DND-41 (cell line): Measurements from ENCODE around the gene SNAPC2.
A peak's percentile ranks its signal among the peaks of the same experiment; 100 is the strongest.

Source experiments
- ATAC-seq: fragments of 200-7000 bp; cut with Tn5 transposase; 3 replicates; pipeline ENCODE4 v1.9.1; 2021; ENCODE audit warnings: low read depth; ENCODE audit not compliant: insufficient read depth
- DNase-seq: peaks from one replicate; pipeline ENCODE4 v3.0.0-alpha.2; 2020
- H2AFZ ChIP-seq: 2 replicates; pipeline ENCODE4 v1.6.0; 2012; ENCODE audit warnings: low read depth, low read length
- H3K27ac ChIP-seq: 2 replicates; pipeline ENCODE4 v1.5.1; 2012; ENCODE audit warnings: low read length, inconsistent platforms
- H3K27me3 ChIP-seq: fragments of 200-600 bp; sonication (generic); 2 replicates; pipeline ENCODE4 v1.6.0; 2012; ENCODE audit warnings: low read length, mild to moderate bottlenecking, inconsistent platforms; ENCODE audit not compliant: insufficient read depth, poor library complexity
- H3K36me3 ChIP-seq: 2 replicates; pipeline ENCODE4 v1.5.1; 2012; ENCODE audit warnings: low read length, inconsistent platforms; ENCODE audit not compliant: insufficient read depth
- H3K4me1 ChIP-seq: 2 replicates; pipeline ENCODE4 v1.5.1; 2012; ENCODE audit warnings: mild to moderate bottlenecking, low read length; ENCODE audit not compliant: insufficient read depth
- H3K4me2 ChIP-seq: 2 replicates; pipeline ENCODE4 v1.6.0; 2012; ENCODE audit warnings: mild to moderate bottlenecking, moderate library complexity, low read length, inconsistent platforms; ENCODE audit not compliant: insufficient read depth
- H3K4me3 ChIP-seq, 2 experiments: fragments of 200-600 bp in 1 of 2; shearing (Covaris generic) in 1 of 2; 2 replicates each; pipeline ENCODE4 v1.5.1; 2012 to 2016; ENCODE audit warnings: inconsistent platforms in 2 of 2, low read length in 2 of 2, mild to moderate bottlenecking in 2 of 2, low read depth in 1 of 2, moderate library complexity in 1 of 2
- H3K79me2 ChIP-seq: 2 replicates; pipeline ENCODE4 v1.6.0; 2012; ENCODE audit warnings: low read length, inconsistent platforms; ENCODE audit not compliant: insufficient read depth
- H3K9ac ChIP-seq: 2 replicates; pipeline ENCODE4 v1.6.0; 2012; ENCODE audit warnings: low read depth, mild to moderate bottlenecking, inconsistent platforms, low read length, moderate library complexity
- H3K9me3 ChIP-seq: 2 replicates; pipeline ENCODE4 v1.5.1; 2012; ENCODE audit warnings: low read length, moderate library complexity, mild to moderate bottlenecking, inconsistent platforms; ENCODE audit not compliant: insufficient read depth, severe bottlenecking
- H4K20me1 ChIP-seq: 2 replicates; pipeline ENCODE4 v1.6.0; 2012; ENCODE audit warnings: low read length; ENCODE audit not compliant: insufficient read depth
- CTCF ChIP-seq: IDR thresholded peaks from 2 replicates; pipeline ENCODE4 v1.5.1; 2012; ENCODE audit warnings: borderline replicate concordance, low read length, moderate library complexity, mild to moderate bottlenecking; ENCODE audit not compliant: poor library complexity, severe bottlenecking; ENCODE audit errors: extremely low read depth
- EZH2 ChIP-seq: IDR thresholded peaks from 3 replicates; pipeline ENCODE4 v1.6.1; 2012; ENCODE audit warnings: borderline replicate concordance, low read depth, mild to moderate bottlenecking, moderate library complexity, low read length, inconsistent platforms; ENCODE audit not compliant: severe bottlenecking

The SNAPC2 gene

GRCh38 chr19:7922836-7923195 lies 2.7 kb downstream of the SNAPC2 start:
- ATAC-seq (no peak), DNase-seq (no peak)
- no peak overlapping the region for H3K27ac ChIP-seq
- H2AFZ ChIP-seq, result no peak overlapping the region
- peaks cover 43% of the 10 kb centered on the region for H4K20me1 ChIP-seq
- no peak overlapping the region for H3K4me2 ChIP-seq
- no peaks in the 10 kb centered on the region for H3K9me3 ChIP-seq
- peaks cover 9% of the 10 kb centered on the region for H3K79me2 ChIP-seq
- TF ChIP-seq EZH2, result no peak
- H3K27me3 ChIP-seq, result no peaks in the 10 kb centered on the region
- H3K36me3 ChIP-seq, result peaks cover 33% of the 10 kb centered on the region
- H3K9ac ChIP-seq, result no peak overlapping the region
- H3K4me1 ChIP-seq, result peaks cover 50% of the 10 kb centered on the region
- H3K4me3 ChIP-seq, result no peak overlapping the region

- H3K36me3 ChIP-seq, result peaks cover 33% of the 10 kb centered on the region
- peak overlapping the region; percentile 99; the same call in 1 of the 2 replicates for H3K4me2 ChIP-seq
- H2AFZ ChIP-seq, result no peak overlapping the region
- H3K27me3 ChIP-seq, result no peaks in the 10 kb centered on the region
- DNase-seq (no peak), ATAC-seq (no peak)
- peaks cover 9% of the 10 kb centered on the region for H3K79me2 ChIP-seq
- peaks cover 48% of the 10 kb centered on the region for H4K20me1 ChIP-seq
- H3K4me3 ChIP-seq, result no peak overlapping the region
- H3K27ac ChIP-seq, result no peak overlapping the region
- no peak for TF ChIP-seq EZH2
- TF ChIP-seq CTCF, result no peak
- peaks cover 50% of the 10 kb centered on the region for H3K4me1 ChIP-seq
- H3K9ac ChIP-seq, result no peak overlapping the region
- no peaks in the 10 kb centered on the region for H3K9me3 ChIP-seq
These were observed 3.4 kb downstream of the SNAPC2 start for GRCh38 chr19:7923295-7924191.

- H3K27ac ChIP-seq, result no peak overlapping the region
- peaks cover 33% of the 10 kb centered on the region for H3K36me3 ChIP-seq
- peaks cover 44% of the 10 kb centered on the region for H3K4me1 ChIP-seq
- H3K4me3 ChIP-seq, result no peak overlapping the region
- H3K9ac ChIP-seq, result no peak overlapping the region; the same call in 1 of the 2 replicates
- no peak for ATAC-seq
- H4K20me1 ChIP-seq, result peaks cover 52% of the 10 kb centered on the region
- TF ChIP-seq CTCF (no peak), EZH2 (no peak)
- H3K4me2 ChIP-seq, result peak overlapping the region; percentile 99
- no peak overlapping the region for H2AFZ ChIP-seq
- H3K79me2 ChIP-seq, result peaks cover 9% of the 10 kb centered on the region
- no peak for DNase-seq
- no peaks in the 10 kb centered on the region for H3K9me3 ChIP-seq
- H3K27me3 ChIP-seq, result no peaks in the 10 kb centered on the region
These were observed 4.1 kb downstream of the SNAPC2 start for GRCh38 chr19:7924241-7924640.

GRCh38 chr19:7924651-7925170 lies 4.6 kb downstream of the SNAPC2 start:
- peaks cover 39% of the 10 kb centered on the region for H3K4me1 ChIP-seq
- peak overlapping the region; percentile 99 for H3K4me2 ChIP-seq
- peaks cover 9% of the 10 kb centered on the region for H3K79me2 ChIP-seq
- peaks cover 33% of the 10 kb centered on the region for H3K36me3 ChIP-seq
- peak overlapping the region; percentile 49 to 65; a peak in 3 of 4 replicates for H3K4me3 ChIP-seq
- H3K9ac ChIP-seq, result peak overlapping the region; percentile 66
- no peak for TF ChIP-seq EZH2
- TF ChIP-seq CTCF, result no peak
- DNase-seq (no peak), ATAC-seq (no peak)
- H2AFZ ChIP-seq, result no peak overlapping the region
- no peaks in the 10 kb centered on the region for H3K27me3 ChIP-seq
- H3K27ac ChIP-seq, result no peak overlapping the region; the same call in 1 of the 2 replicates
- no peaks in the 10 kb centered on the region for H3K9me3 ChIP-seq
- H4K20me1 ChIP-seq, result peaks cover 52% of the 10 kb centered on the region
